DMS 273 treated with DMSO at 0.1 percent for 48 hours (cell line): ENCODE data around the gene DSCAM.
"Not testable (repeated sequence)": the region's sequence is repeated elsewhere in the genome, so short reads cannot be mapped to it uniquely, and the experiment has no call there.

Experiments used
- DNase-seq: peaks from one replicate; lab custom pipeline; 2025; lab: John Stamatoyannopoulos, UW

Gene DSCAM

DNA sequence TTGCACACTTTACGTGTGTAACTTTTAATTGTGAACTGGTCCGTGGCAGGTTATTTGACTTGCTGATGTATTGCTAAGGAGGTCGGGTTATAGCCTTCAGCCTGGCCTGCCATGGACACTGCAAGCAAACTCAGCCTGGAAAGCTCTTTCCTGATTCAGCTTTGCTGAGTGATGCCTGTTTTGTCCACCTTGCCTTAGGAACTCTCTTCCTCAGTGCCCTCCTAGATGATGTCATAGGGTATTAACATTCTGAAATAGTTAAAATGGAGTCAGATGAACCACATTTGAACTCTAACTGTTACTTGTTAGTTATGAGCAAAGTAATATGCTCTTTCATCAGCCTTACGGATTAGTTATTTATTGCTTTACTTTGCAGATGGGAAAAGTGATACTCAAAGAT is 533.7 kb downstream of the DSCAM start:
- no peak for DNase-seq

- DNase-seq = no peak
These were observed 546.7 kb downstream of the DSCAM start for GRCh38 chr21:40300300-40300699.

DNA sequence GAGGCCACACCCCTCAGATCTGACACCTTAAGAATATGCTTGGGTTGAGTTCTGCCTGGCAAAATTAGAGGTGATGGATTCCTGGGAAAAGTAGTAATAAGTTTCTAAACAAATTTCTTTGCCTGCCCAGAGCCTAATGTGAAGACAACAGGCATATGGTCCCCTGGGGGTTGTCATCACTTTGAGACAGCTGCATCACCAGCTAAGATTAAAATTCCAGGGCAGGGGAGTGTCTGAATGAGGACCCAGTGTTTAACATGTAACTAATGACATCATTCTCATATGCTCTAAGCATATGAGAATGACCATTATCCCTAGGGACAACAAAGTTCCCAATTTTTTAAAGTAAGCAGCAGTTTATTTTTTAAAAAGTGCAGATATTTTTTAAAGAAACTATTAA is 547.5 kb downstream of the DSCAM start:
- DNase-seq = no peak

- no peak for DNase-seq
These were observed 552.6 kb downstream of the DSCAM start for GRCh38 chr21:40294345-40294744.

GRCh38 chr21:40291560-40291959 is 555.4 kb downstream of the DSCAM start:
- no peak for DNase-seq

DNA sequence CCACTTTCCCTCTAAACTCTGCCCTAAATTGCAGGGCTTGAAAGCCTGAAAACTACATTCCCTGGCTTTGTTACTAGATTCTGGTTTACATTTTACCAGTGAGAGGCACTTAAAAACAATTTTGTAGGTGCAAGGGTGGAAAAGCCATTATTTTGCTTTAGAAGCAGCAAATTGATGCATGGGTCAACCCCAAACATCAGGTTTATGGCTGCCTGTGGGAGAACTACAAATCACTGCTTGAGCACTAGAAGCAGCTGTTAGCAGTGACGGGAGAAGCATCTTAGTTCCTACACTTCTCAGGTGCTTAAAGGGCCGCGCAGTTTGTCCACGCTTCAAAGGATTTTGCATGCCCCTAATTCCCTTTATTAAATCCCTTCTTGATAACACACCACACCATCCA is 562.5 kb downstream of the DSCAM start:
- DNase-seq = no peak

GRCh38 chr21:40282912-40283886 is 563.8 kb downstream of the DSCAM start:
- no peak for DNase-seq

DNA sequence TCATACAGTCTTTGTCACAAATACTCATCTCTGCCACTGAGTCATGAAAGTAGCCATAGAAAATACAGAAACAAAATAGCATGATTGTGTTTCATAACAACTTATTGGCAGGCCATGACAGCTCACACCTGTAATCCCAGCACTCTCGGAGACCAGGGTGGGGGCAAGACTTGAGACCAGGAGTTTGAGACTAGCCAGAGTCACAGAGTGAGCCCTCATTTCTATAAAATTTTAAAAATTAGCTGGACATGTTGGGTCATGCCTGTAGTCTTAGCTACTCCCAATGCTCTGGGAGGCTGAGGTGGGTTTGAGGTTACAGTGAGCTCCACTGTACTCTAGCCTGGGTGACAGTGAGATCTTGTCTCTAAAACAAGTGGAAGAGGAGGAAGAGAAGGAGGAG is 568.6 kb downstream of the DSCAM start:
- no peak for DNase-seq

DNA sequence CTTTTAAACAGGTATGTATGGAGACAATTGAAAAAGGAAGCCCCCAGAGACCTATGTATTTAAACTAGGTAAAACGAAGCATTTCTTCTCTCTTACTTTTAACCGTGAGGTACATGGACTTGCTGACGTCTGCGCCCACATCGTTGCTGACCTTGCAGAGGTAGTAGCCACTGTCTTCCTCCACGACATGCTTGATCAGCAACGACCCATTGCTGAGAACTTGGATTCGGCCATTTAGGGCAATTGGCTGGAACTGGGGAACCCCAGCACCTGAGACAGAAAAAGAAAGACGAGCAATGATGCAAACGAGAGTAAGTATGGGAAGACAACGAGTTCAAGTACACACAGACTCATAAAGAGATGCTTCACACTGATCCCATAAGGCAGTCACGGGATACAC is 571.0 kb downstream of the DSCAM start:
- DNase-seq = no peak

GRCh38 chr21:40272037-40272436 is 574.9 kb downstream of the DSCAM start:
- DNase-seq = no peak

GRCh38 chr21:40271164-40271563 is 575.8 kb downstream of the DSCAM start:
- no peak for DNase-seq

GRCh38 chr21:40270047-40270446 is 576.9 kb downstream of the DSCAM start:
- DNase-seq = no peak

DNA sequence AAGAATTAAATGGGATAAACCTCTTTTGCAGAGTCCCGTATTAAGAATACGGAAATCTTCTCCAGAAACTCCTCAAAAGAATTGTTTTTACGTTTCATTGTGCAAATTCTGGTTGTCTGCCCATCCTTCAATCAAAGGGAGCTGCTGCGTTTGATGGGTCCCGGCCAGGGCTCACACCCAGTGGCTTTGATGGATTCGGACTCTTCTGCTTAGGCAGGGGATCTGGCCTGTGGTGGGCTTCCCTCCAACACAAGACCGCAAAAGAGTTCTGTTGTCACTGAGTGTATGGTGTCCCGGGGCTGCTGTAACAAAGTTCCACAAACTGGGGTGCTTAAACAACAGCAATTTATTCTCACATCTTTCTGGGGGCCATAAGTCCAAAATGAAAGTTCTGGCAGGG is 577.7 kb downstream of the DSCAM start:
- DNase-seq = no peak

DNA sequence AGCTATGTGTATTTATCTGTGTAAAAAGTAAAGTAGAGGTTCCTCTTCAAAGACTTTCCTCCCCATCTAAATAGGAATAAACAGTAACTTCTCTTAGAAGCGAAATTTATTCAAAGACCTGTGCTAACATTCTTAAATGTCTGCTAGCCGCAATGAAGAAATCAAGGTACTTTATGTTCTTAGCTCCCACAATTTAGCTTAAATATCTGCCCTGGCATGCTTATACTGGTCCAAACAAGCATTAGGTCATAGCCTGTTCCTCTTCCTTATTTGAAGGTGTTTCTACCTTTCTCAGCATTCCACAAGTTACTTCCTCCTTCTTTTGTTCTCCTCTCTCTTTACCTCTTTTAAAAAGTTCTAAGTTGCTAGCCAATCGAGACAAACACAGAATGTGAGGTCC is 588.5 kb downstream of the DSCAM start:
- not testable (repeated sequence) for DNase-seq

DNA sequence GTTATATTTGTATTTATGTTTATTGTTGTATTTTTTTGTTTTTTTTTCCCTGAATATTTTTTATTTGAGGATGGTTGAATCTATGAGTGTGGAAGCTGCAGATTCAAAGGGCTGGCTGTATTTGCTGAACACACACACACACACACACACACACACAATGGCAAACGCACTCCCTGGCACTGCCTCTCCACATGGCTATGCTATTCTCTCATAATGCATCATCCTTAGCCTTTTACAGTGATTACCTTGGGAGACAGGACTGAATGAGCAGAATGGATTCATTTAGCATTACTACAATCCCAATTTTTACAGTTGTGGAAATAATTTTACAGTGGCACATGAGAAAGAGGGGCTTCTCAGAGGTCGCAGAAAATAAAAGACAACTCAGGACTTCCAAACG is 589.6 kb downstream of the DSCAM start:
- DNase-seq = no peak

GRCh38 chr21:40255518-40256444 is 591.2 kb downstream of the DSCAM start:
- no peak for DNase-seq

GRCh38 chr21:40254540-40255465 is 592.2 kb downstream of the DSCAM start:
- DNase-seq = no peak

- no peak for DNase-seq
These were observed 593.8 kb downstream of the DSCAM start for GRCh38 chr21:40253112-40253511.

DNA sequence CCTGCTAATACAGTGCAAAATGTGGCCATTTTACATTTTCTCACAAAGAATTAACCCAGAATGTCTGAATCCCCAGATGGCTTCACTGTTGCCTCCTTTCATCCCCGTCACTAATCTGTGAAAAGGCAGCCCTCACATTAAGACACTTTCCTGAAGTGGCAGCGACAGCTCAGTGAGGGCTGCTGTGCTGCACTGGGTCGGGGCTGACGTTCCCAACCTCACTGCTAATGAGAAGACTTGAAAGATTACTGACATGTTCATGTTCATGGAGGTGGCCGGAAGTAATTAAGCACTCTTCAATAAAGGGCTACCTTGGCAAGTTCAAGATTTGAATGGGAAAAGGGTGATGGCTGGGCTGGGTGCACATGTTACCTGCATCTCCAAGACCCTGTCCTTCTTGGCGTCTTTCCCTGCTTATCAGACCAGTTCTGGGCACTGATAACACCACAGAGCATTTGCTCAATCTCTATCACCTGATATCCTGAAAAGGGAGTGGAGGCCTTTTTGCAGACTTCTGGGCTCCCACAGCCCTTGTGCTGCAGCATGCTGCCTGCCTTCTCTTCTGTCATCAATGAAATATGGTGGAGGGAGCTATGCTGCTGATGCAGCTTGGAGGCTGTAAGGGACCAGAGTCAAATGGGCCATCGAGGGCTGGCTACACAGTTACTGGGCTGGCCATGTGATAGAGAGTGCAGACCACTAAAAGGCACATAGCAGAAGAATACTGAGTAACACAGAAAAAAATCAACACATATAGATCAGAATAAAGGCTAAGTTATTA is 596.3 kb downstream of the DSCAM start:
- no peak for DNase-seq

DNA sequence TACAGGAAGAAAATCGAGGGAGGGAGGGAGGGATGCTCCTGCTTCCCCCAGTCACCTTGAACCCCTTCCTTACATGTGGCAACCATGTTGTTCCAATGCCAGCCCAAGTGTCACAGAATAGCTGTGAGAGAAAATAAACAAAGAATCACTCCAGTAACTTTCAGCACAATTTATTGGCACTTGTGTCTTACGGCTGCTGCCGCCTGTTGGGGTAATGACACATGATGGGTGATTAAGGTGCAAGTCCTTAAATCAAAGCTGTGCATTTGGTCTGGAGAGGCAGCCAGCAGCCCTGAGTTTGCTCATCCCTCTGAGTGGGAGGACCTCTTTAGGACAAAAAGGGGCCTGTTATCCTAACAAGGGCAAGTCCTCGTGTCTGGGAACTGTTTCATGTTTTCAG is 602.0 kb downstream of the DSCAM start:
- DNase-seq = no peak

- DNase-seq = no peak
These were observed 603.3 kb downstream of the DSCAM start for GRCh38 chr21:40243685-40244084.
